ENCODE results near the gene XYLT1. TPM values are rescaled to one million over a fixed set of nuclear protein-coding genes. Genes with fewer than 3 reads are reported as not detected.
"Not testable (repeated sequence)": the region's sequence is repeated elsewhere in the genome, so short reads cannot be mapped to it uniquely, and the experiment has no call there.

Gene XYLT1
- total RNA-seq, 2 experiments from 2014 or later: 7.3 to 8.9 TPM

DNA sequence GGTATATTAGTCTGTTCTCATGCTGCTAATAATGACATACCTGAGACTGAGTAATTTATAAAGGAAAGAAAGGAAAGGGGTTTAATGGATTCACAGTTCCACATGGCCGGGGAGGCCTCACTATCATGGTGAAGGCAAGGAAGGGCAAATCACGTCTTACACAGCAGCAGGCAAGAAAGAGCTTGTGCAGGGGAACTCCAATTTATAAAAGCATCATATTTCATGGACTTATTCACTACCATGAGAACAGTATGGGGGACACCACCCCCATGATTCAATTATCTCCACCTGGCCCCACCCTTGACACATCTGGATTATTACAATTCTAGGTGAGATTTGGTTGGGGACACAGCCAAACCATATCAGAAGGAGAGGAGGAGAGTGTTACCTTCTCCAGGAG is 17.7 kb upstream of the XYLT1 start:
- no peaks in the 10 kb centered on the region for H3K27me3 Mint-ChIP-seq
- intact Hi-C loops (cut with micrococcal nuclease): no loop called here
- no peaks in the 10 kb centered on the region for H3K4me1 Mint-ChIP-seq (ENCODE audit: low read depth)
- H3K9me3 Mint-ChIP-seq: no peaks in the 10 kb centered on the region
- no peak for DNase-seq
- CTCF ChIA-PET: no interaction called here
- no peaks in the 10 kb centered on the region for H3K36me3 Mint-ChIP-seq (ENCODE audit: low read depth)
- TF ChIP-seq CTCF (IDR thresholded peaks at IDR 0.05): no peak
- no peak overlapping the region for H3K4me3 Mint-ChIP-seq
- H3K27ac Mint-ChIP-seq: no peak overlapping the region
- POLR2A ChIA-PET: no interaction called here
- ATAC-seq: no peak

GRCh38 chr16:17483351-17483750 is 12.6 kb upstream of the XYLT1 start:
- POLR2A ChIA-PET: no interaction called here
- no peak for TF ChIP-seq CTCF (IDR thresholded peaks at IDR 0.05)
- ATAC-seq (no peak), DNase-seq (no peak)
- Mint-ChIP-seq H3K4me3 (no peak overlapping the region), H3K4me1 (ENCODE audit: low read depth) (no peaks in the 10 kb centered on the region), H3K27me3 (no peaks in the 10 kb centered on the region), H3K27ac (no peak overlapping the region), H3K36me3 (ENCODE audit: low read depth) (no peaks in the 10 kb centered on the region), H3K9me3 (no peaks in the 10 kb centered on the region)
- CTCF ChIA-PET: interaction anchor here (1.4 to 1.9 kb wide), 2 partner anchors 9 to 16 kb away, joined by 4 to 5 read pairs; no protein-coding TSS in a partner anchor
- intact Hi-C loops (cut with micrococcal nuclease): no loop called here

DNA sequence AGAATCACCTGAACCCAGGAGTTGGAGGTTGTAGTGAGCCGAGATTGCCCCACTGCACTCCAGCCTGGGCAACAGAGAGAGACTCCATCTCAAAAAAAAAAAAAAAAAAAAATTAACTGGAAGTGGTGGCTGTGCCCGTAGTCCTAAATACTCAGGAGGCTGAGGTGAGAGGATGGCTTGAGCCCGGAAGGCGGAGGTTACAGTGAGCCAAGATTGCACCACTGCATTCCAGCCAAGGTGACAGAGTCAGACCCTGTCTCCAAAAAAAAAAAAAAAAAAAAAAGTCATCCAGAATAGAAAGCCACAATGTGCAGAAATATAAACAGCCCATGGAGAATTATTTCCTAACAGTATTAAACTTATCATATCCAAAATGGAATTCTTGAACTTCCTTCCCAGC is 11.6 kb upstream of the XYLT1 start:
- H3K4me1 Mint-ChIP-seq (ENCODE audit: low read depth); H3K9me3 Mint-ChIP-seq; H3K27ac Mint-ChIP-seq; DNase-seq; H3K36me3 Mint-ChIP-seq (ENCODE audit: low read depth); POLR2A ChIA-PET; intact Hi-C loops (cut with micrococcal nuclease); ATAC-seq; H3K27me3 Mint-ChIP-seq; H3K4me3 Mint-ChIP-seq: not testable (repeated sequence)
- CTCF ChIA-PET: interaction anchor here (1.4 to 1.9 kb wide), 2 partner anchors 8 to 15 kb away, joined by 4 to 5 read pairs; no protein-coding TSS in a partner anchor

DNA sequence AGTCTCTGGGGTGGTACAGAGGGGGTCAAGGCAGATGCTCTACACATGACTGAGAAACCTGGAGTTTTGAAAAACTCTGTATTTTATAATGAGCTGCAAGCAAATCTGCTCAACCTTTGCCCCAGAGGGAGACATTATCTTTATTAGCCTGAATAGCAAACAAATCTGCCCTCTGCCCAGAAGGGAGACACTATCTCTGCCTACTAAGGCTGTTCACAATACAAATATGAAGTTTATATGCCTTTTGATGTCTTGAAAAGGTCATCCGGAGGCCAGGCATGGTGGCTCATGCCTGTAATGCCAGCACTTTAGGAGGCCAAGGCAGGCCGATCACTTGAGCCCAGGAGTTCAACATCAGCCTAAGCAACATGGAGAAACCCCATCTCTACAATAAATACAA is 11.0 kb upstream of the XYLT1 start:
- Mint-ChIP-seq H3K36me3 (ENCODE audit: low read depth) (no peaks in the 10 kb centered on the region), H3K27ac (no peak overlapping the region), H3K4me1 (ENCODE audit: low read depth) (peaks cover 2% of the 10 kb centered on the region), H3K9me3 (no peaks in the 10 kb centered on the region), H3K27me3 (no peaks in the 10 kb centered on the region), H3K4me3 (no peak overlapping the region)
- CTCF ChIA-PET: interaction anchor here (1.0 kb wide), 1 partner anchor 76 kb away, joined by 3 read pairs; no protein-coding TSS in a partner anchor
- no peak for DNase-seq
- POLR2A ChIA-PET: no interaction called here
- TF ChIP-seq CTCF (IDR thresholded peaks at IDR 0.05): no peak
- ATAC-seq: no peak
- intact Hi-C loops (cut with micrococcal nuclease): no loop called here

- CTCF ChIA-PET: interaction anchor here (1.0 to 4.2 kb wide), 3 partner anchors 68 to 220 kb away, joined by 3 to 21 read pairs (median 3); no protein-coding TSS in a partner anchor
- POLR2A ChIA-PET: interaction anchor here (0.5 kb wide), 1 partner anchor 670 kb away, joined by 3 read pairs; no protein-coding TSS in a partner anchor
Measured at GRCh38 chr16:17477260-17477545, 6.4 kb upstream of the XYLT1 start.

DNA sequence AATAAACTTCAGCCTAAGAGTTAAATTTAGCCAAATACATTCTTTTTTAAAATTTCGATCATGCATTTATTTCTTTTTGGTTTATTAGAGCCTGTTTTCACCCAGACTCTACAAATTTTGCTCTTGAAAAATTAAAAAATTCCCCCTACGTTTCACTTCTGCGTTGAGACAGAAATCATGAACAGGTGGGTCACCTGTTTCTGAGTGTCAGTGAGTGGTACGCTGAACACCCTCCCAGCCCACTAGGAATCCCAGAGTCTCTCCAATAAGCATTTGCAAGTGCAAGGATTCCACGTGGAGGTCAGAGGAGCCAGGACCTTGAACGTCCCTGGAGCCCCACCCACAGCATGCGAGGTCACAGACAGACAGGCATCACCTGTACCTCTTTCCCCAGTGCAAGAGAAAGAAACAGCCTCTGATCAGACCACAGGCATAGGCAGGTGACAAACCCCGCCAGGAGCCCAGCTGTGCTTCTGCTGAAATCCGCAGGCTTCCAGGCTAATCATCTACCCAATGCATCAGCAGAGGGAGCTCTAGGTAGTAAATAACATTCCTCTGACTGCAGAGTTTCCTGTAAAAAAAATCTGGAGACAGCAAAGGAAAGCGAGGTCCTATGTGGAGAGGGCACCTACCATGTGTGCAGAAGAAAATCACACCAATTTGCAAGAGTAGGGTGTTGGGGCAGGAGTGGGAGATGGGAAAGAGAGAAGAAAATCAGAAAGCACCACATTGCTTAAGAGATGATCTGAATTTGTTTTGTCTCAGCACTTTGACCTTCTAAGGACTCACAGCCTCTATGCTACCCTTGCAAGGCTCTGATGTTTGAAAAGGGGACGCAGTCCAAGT is 5.9 kb upstream of the XYLT1 start:
- peak; percentile 72 for ATAC-seq
- Mint-ChIP-seq H3K36me3 (ENCODE audit: low read depth) (no peaks in the 10 kb centered on the region), H3K4me3 (no peak overlapping the region), H3K27ac (no peak overlapping the region), H3K27me3 (no peaks in the 10 kb centered on the region), H3K4me1 (ENCODE audit: low read depth) (peaks cover 27% of the 10 kb centered on the region), H3K9me3 (no peaks in the 10 kb centered on the region)
- ChIA-PET POLR2A (interaction anchor here (0.5 kb wide), 1 partner anchor 670 kb away, joined by 3 read pairs; no protein-coding TSS in a partner anchor), CTCF (interaction anchor here (1.0 to 4.2 kb wide), 3 partner anchors 69 to 219 kb away, joined by 3 to 21 read pairs (median 3); no protein-coding TSS in a partner anchor)
- peak; percentile 49 for TF ChIP-seq CTCF (IDR thresholded peaks at IDR 0.05)
- intact Hi-C loops (cut with micrococcal nuclease): no loop called here
- peak; percentile 42 for DNase-seq

More at GRCh38 chr16:17477260-17477545, 6.4 kb upstream of the XYLT1 start:
- H3K4me1 Mint-ChIP-seq (ENCODE audit: low read depth): peaks cover 27% of the 10 kb centered on the region
- H3K36me3 Mint-ChIP-seq (ENCODE audit: low read depth); DNase-seq; ATAC-seq; H3K27ac Mint-ChIP-seq; H3K9me3 Mint-ChIP-seq; H3K27me3 Mint-ChIP-seq; H3K4me3 Mint-ChIP-seq; intact Hi-C loops (cut with micrococcal nuclease): not testable (repeated sequence)

All from activated CD8-positive, alpha-beta T cell treated with anti-CD3 and anti-CD28 coated beads for 36 hours (primary cell).